Fibroblast of skin of left quadriceps (primary cell): ENCODE data around the gene ZNF559.
"Not testable (repeated sequence)": the region's sequence is repeated elsewhere in the genome, so short reads cannot be mapped to it uniquely, and the experiment has no call there.

Experiments
- DNase-seq, 2 experiments: peaks; one replicate each; pipeline ENCODE4 v3.0.0-alpha.2; 2013; ENCODE audit warnings: low read depth in 2 of 2

Gene ZNF559

GRCh38 chr19:9323919-9324583 is at the start of gene ZNF559:
TSS of gene ZNF559 (plus strand) at chr19:9324179. CDS start at chr19:9338550, 14,371 bp downstream.
- DNase-seq, result peak; percentile 91 to 93

- DNase-seq, result not testable (repeated sequence)
Measured at GRCh38 chr19:9283485-9283884, 40.5 kb upstream of the ZNF559 start.

- no peak for DNase-seq
Measured at GRCh38 chr19:9289231-9289884, 34.6 kb upstream of the ZNF559 start.

- no peak for DNase-seq
Measured at GRCh38 chr19:9295411-9295849, 28.5 kb upstream of the ZNF559 start.

- DNase-seq, result no peak
Measured at GRCh38 chr19:9296336-9296735, 27.6 kb upstream of the ZNF559 start.

- DNase-seq, result peak; percentile 65 to 73
Measured at GRCh38 chr19:9306443-9306842, 17.5 kb upstream of the ZNF559 start.

GRCh38 chr19:9308091-9308770 is 15.7 kb upstream of the ZNF559 start:
- no peak for DNase-seq

- DNase-seq, result peak; percentile 95
Measured at GRCh38 chr19:9309139-9309973, 14.6 kb upstream of the ZNF559 start, which contains the start of gene ZNF699. TSS of gene ZNF699 (minus strand) at chr19:9309838. CDS start at chr19:9305119, 4,719 bp downstream.

GRCh38 chr19:9309974-9310446 is 14.0 kb upstream of the ZNF559 start:
- peak in 1 of 2 experiments; percentile 80 for DNase-seq

GRCh38 chr19:9313756-9314155 is 10.2 kb upstream of the ZNF559 start:
- no peak for DNase-seq

GRCh38 chr19:9321338-9321737 is 2.6 kb upstream of the ZNF559 start:
- no peak for DNase-seq

GRCh38 chr19:9321756-9322155 is 2.2 kb upstream of the ZNF559 start:
- DNase-seq, result not testable (repeated sequence)

- DNase-seq, result not testable (repeated sequence)
Measured at GRCh38 chr19:9322201-9322600, 1.8 kb upstream of the ZNF559 start.

GRCh38 chr19:9323557-9323918 is 441 bp upstream of the ZNF559 start:
- peak; percentile 59 to 64 for DNase-seq

- no peak for DNase-seq
Measured at GRCh38 chr19:9324584-9324962, 594 bp downstream of the ZNF559 start.

GRCh38 chr19:9329999-9330398 is 6.0 kb downstream of the ZNF559 start:
- no peak for DNase-seq

- no peak for DNase-seq
Measured at GRCh38 chr19:9342610-9343304, 18.8 kb downstream of the ZNF559 start.

- DNase-seq, result no peak
Measured at GRCh38 chr19:9345005-9345404, 21.0 kb downstream of the ZNF559 start.

GRCh38 chr19:9348253-9348652 is 24.3 kb downstream of the ZNF559 start:
- DNase-seq, result no peak

GRCh38 chr19:9348671-9349070 is 24.7 kb downstream of the ZNF559 start:
- DNase-seq, result no peak

GRCh38 chr19:9352505-9352904 is 28.5 kb downstream of the ZNF559 start:
- DNase-seq, result no peak
